OCI-LY7 (cell line): ENCODE measurements around the gene KLF16. TPM values are rescaled to one million over a fixed set of nuclear protein-coding genes. Genes with fewer than 3 reads are reported as not detected.

Source experiments
- BruUV-seq: library from RNA; stranded (reverse); fragments of 400-500 nt; replicated peaks from 2 replicates; lab custom pipeline; 2021; lab: Mats Ljungman, UMichigan
- CTCF ChIA-PET: fragments of 300-600 bp; sonication (Branson Sonifier 250); formaldehyde crosslinking; loops from one replicate; lab custom pipeline; 2022; ENCODE audit warnings: antibody characterized with exemption; ENCODE audit not compliant: unreplicated experiment; lab: Charles Lee
- POLR2A ChIA-PET: fragments of 300-600 bp; sonication (Branson Sonifier 250); formaldehyde crosslinking; loops from one replicate; lab custom pipeline; 2022; ENCODE audit warnings: antibody characterized with exemption; lab: Charles Lee
- DNase-seq: peaks from one replicate; pipeline ENCODE4 v3.0.0-alpha.2; 2015; ENCODE audit warnings: low spot score
- H2AFZ ChIP-seq: fragments of 200-600 bp; sonication (generic), shearing (Covaris generic); 2 replicates; pipeline ENCODE4 v1.6.1; 2014; ENCODE audit warnings: mild to moderate bottlenecking, antibody characterized with exemption, low read length, moderate library complexity
- H3K27ac ChIP-seq: fragments of 200-600 bp; sonication (generic); 2 replicates; pipeline ENCODE4 v1.5.1; 2014; ENCODE audit warnings: mixed run types, low read depth, mild to moderate bottlenecking, moderate library complexity, low read length, inconsistent platforms; ENCODE audit not compliant: poor library complexity, severe bottlenecking
- H3K36me3 ChIP-seq: fragments of 200-600 bp; sonication (generic); 2 replicates; pipeline ENCODE4 v1.6.1; 2014; ENCODE audit warnings: mild to moderate bottlenecking, antibody characterized with exemption, low read length, moderate library complexity, mixed read lengths; ENCODE audit not compliant: insufficient read depth
- H3K4me1 ChIP-seq: fragments of 200-600 bp; sonication (generic); 2 replicates; pipeline ENCODE4 v1.5.1; 2014; ENCODE audit warnings: mild to moderate bottlenecking, low read length; ENCODE audit not compliant: insufficient read depth, poor library complexity, severe bottlenecking
- H3K4me2 ChIP-seq: fragments of 200-600 bp; sonication (generic); 2 replicates; pipeline ENCODE4 v1.6.1; 2014; ENCODE audit warnings: mild to moderate bottlenecking, low read length
- H3K4me3 ChIP-seq: fragments of 200-600 bp; sonication (generic); 2 replicates; pipeline ENCODE4 v1.5.1; 2014; ENCODE audit warnings: mild to moderate bottlenecking, low read depth, low read length; ENCODE audit not compliant: poor library complexity, severe bottlenecking
- H3K79me2 ChIP-seq: fragments of 200-600 bp; sonication (generic); 2 replicates; pipeline ENCODE4 v1.6.1; 2016; ENCODE audit warnings: low read depth, mild to moderate bottlenecking, low read length, moderate library complexity, mixed read lengths; ENCODE audit not compliant: insufficient read depth
- H3K9me2 ChIP-seq: fragments of 200-600 bp; sonication (generic); 2 replicates; pipeline ENCODE4 v1.6.1; 2016; ENCODE audit warnings: mild to moderate bottlenecking, low read length, mixed read lengths; ENCODE audit not compliant: insufficient read depth
- H3K9me3 ChIP-seq: fragments of 200-600 bp; sonication (generic); 2 replicates; pipeline ENCODE4 v1.6.1; 2014; ENCODE audit warnings: mild to moderate bottlenecking, mixed run types, low read length, mixed read lengths
- H4K20me1 ChIP-seq: fragments of 200-600 bp; sonication (generic); 2 replicates; pipeline ENCODE4 v1.6.1; 2014; ENCODE audit warnings: mild to moderate bottlenecking, antibody characterized with exemption, low read length, moderate library complexity, mixed read lengths; ENCODE audit not compliant: insufficient read depth
- CTCF ChIP-seq: fragments of 200-600 bp; sonication (generic); conservative IDR thresholded peaks from 2 replicates; pipeline ENCODE4 v1.5.1; 2014; ENCODE audit warnings: mild to moderate bottlenecking, antibody characterized with exemption, low read length, moderate library complexity, mixed read lengths
- EZH2phosphoT487 ChIP-seq: fragments of 200-600 bp; sonication (generic); IDR thresholded peaks from 2 replicates; pipeline ENCODE4 v1.6.1; 2018; ENCODE audit warnings: low read depth, borderline replicate concordance, mild to moderate bottlenecking, mixed run types, antibody characterized with exemption, low read length, moderate library complexity, mixed read lengths
- intact Hi-C: fragments of 100-400 bp; cut with micrococcal nuclease; formaldehyde crosslinking; loops from one replicate; pipeline ENCODE4 v1.10.0; 2022; ENCODE audit not compliant: unreplicated experiment
- total RNA-seq, 2 experiments: library from RNA; depleted of rRNA in 1 of 2; stranded (reverse); fragments of >200 nt in 1 of 2; shearing (Covaris generic) in 1 of 2; gene quantifications; 2 replicates each; pipeline ENCODE4 v1.2.3, GENCODE V29; 2014 to 2022

The KLF16 gene
- total RNA-seq, 2 experiments from 2014 or later = 9.6 to 44.4 TPM

GRCh38 chr19:1829958-1830357, 33.4 kb downstream of the KLF16 start:
- no peak overlapping the region for H3K27ac ChIP-seq
- H3K9me3 ChIP-seq = no peaks in the 10 kb centered on the region
- TF ChIP-seq EZH2phosphoT487 (no peak), CTCF (no peak)
- H4K20me1 ChIP-seq = no peaks in the 10 kb centered on the region
- no peak for DNase-seq
- H3K4me3 ChIP-seq = no peak overlapping the region
- no peaks in the 10 kb centered on the region for H3K4me1 ChIP-seq
- intact Hi-C loops = no loop called here
- H3K36me3 ChIP-seq = peaks cover 70% of the 10 kb centered on the region
- H2AFZ ChIP-seq = no peak overlapping the region
- ChIA-PET CTCF (no interaction called here), POLR2A (no interaction called here)
- H3K4me2 ChIP-seq = no peak overlapping the region
- no peaks in the 10 kb centered on the region for H3K79me2 ChIP-seq
- BruUV-seq = no TSS peak
- no peaks in the 10 kb centered on the region for H3K9me2 ChIP-seq

GRCh38 chr19:1828279-1829238, 34.8 kb downstream of the KLF16 start:
- intact Hi-C loops = no loop called here
- no peaks in the 10 kb centered on the region for H3K4me1 ChIP-seq
- H3K9me3 ChIP-seq = no peaks in the 10 kb centered on the region
- TF ChIP-seq EZH2phosphoT487 (no peak), CTCF (no peak)
- no peak overlapping the region for H3K4me3 ChIP-seq
- H3K27ac ChIP-seq = no peak overlapping the region
- H3K9me2 ChIP-seq = no peaks in the 10 kb centered on the region
- POLR2A ChIA-PET = no interaction called here
- no peak for DNase-seq
- BruUV-seq = no TSS peak
- H4K20me1 ChIP-seq = no peaks in the 10 kb centered on the region
- H2AFZ ChIP-seq = no peak overlapping the region
- peaks cover 72% of the 10 kb centered on the region for H3K36me3 ChIP-seq
- no peak overlapping the region for H3K4me2 ChIP-seq
- no peaks in the 10 kb centered on the region for H3K79me2 ChIP-seq
- CTCF ChIA-PET = interaction anchor here (0.5 to 0.7 kb wide), 2 partner anchors 9 to 97 kb away, joined by 3 to 4 read pairs; no protein-coding TSS in a partner anchor
